Cardiac muscle cell (in vitro differentiated cells and primary cell): ENCODE measurements around the gene KLF15. TPM values are rescaled to one million over a fixed set of nuclear protein-coding genes. Genes with fewer than 3 reads are reported as not detected.
A peak's percentile ranks its signal among the peaks of the same experiment; 100 is the strongest.

Experiments
- DNase-seq, 2 donors: peaks; one replicate each; pipeline versions ENCODE4 v3.0.0 to v3.0.0-alpha.2; 2010 to 2017; ENCODE audit warnings: low read depth in 1 of 2, low spot score in 1 of 2
- H3K27ac ChIP-seq: fragments of 200-600 bp; sonication (generic); 2 replicates; pipeline ENCODE4 v1.5.1; 2016
- H3K27me3 ChIP-seq: fragments of 200-600 bp; sonication (generic); 2 replicates; pipeline ENCODE4 v1.6.0; 2016; ENCODE audit warnings: control low read depth
- H3K36me3 ChIP-seq: fragments of 200-600 bp; sonication (generic); 2 replicates; pipeline ENCODE4 v1.5.1; 2016; ENCODE audit warnings: control low read depth
- H3K4me1 ChIP-seq: fragments of 200-600 bp; sonication (generic); 2 replicates; pipeline ENCODE4 v1.8.1; 2017; ENCODE audit warnings: low read depth, mild to moderate bottlenecking, mixed run types
- H3K4me3 ChIP-seq: fragments of 200-600 bp; sonication (generic); 2 replicates; pipeline ENCODE4 v1.5.1; 2016; ENCODE audit warnings: mild to moderate bottlenecking
- H3K9me3 ChIP-seq: fragments of 200-600 bp; sonication (generic); 2 replicates; pipeline ENCODE4 v1.5.1; 2017; ENCODE audit warnings: low read depth, mild to moderate bottlenecking, control low read depth
- polyA plus RNA-seq: library from polyadenylated mRNA; unstranded; fragments of >200 nt; fragmentation: Nextera tagmentation; extraction: Ambion mirVana; gene quantifications from 2 replicates; pipeline ENCODE4 v1.2.1, GENCODE V29; 2016
- total RNA-seq: library from RNA; depleted of rRNA; stranded (reverse); fragments of >200 nt; gene quantifications from 2 replicates; pipeline ENCODE4 v1.2.3, GENCODE V29; 2016
- TF ChIP-seq, protein P1 (sequence below): IDR thresholded peaks from 2 replicates; pipeline ENCODE4 v1.5.1; 2012; ENCODE audit warnings: low read depth, mild to moderate bottlenecking, low read length

The KLF15 gene
- total and polyA plus RNA-seq, 2 experiments from 2014 or later, result 0.75 to 16.5 TPM

GRCh38 chr3:126358816-126359181, 1.6 kb upstream of the KLF15 start:
- H3K27me3 ChIP-seq, result peaks cover 6% of the 10 kb centered on the region
- DNase-seq, result no peak

GRCh38 chr3:126358038-126358815, 1.0 kb upstream of the KLF15 start:
- Histone ChIP-seq H3K27ac (no peak overlapping the region), H3K4me3 (peak overlapping the region; percentile 81), H3K27me3 (peaks cover 6% of the 10 kb centered on the region), H3K9me3 (no peaks in the 10 kb centered on the region), H3K36me3 (no peaks in the 10 kb centered on the region), H3K4me1 (peaks cover 6% of the 10 kb centered on the region)
- peak in 1 of 2 donors; percentile 40 for DNase-seq
- TF ChIP-seq, protein P1, sequence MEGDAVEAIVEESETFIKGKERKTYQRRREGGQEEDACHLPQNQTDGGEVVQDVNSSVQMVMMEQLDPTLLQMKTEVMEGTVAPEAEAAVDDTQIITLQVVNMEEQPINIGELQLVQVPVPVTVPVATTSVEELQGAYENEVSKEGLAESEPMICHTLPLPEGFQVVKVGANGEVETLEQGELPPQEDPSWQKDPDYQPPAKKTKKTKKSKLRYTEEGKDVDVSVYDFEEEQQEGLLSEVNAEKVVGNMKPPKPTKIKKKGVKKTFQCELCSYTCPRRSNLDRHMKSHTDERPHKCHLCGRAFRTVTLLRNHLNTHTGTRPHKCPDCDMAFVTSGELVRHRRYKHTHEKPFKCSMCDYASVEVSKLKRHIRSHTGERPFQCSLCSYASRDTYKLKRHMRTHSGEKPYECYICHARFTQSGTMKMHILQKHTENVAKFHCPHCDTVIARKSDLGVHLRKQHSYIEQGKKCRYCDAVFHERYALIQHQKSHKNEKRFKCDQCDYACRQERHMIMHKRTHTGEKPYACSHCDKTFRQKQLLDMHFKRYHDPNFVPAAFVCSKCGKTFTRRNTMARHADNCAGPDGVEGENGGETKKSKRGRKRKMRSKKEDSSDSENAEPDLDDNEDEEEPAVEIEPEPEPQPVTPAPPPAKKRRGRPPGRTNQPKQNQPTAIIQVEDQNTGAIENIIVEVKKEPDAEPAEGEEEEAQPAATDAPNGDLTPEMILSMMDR, result no peak

More at GRCh38 chr3:126358816-126359181, 1.6 kb upstream of the KLF15 start:
- Histone ChIP-seq H3K27ac (no peak overlapping the region), H3K4me1 (peaks cover 6% of the 10 kb centered on the region), H3K36me3 (no peaks in the 10 kb centered on the region), H3K4me3 (no peak overlapping the region), H3K9me3 (no peaks in the 10 kb centered on the region)
- TF ChIP-seq, protein P1, result no peak

DNA sequence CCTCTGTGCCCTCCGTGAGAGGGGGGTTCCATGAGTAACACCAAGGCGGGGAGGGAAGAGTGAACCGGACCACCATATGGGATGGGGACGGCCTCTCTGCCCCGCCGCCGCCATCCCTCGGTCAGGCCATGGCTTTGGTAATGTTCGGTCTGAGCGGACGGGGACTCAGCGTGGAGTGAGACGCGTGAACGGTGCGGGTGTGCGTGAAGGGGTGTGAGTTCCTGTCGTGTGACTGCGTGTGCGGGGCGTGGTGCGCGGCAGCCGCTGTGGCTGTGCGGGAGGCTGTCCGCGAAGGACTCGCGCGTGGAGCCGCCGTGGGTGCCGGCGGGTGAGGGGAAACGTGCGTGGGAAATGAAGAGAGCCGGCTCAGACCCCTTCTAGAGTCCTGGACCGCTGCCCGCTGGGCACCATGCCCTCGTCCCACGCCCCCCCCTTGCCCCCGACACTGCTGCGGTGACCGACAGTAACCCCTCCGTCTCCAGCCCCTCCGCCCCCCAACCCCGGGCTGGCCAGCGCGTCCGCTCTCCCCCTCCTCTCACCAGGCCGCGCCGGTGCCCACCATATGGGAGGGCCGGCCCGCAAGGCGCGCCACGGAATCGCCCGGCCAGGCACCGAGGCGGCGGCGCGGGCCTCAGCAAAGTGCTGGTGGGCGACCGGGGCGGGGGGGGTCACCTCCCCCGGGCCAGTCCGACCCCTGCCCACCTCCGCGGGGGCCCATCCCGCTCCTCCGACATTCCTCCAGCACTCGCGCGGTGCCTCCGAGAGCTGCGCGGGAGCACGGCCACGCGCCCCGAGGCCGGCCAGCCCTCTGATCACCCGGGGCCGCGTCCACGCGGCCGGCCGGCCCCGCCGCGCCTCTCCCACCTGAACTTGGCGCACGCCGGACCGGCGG, 589 bp downstream of the KLF15 start:
- Histone ChIP-seq H3K27ac (peak overlapping the region; percentile 78), H3K36me3 (peaks cover under 1% of the 10 kb centered on the region), H3K27me3 (peaks cover 6% of the 10 kb centered on the region), H3K9me3 (no peaks in the 10 kb centered on the region), H3K4me1 (peaks cover 6% of the 10 kb centered on the region), H3K4me3 (peak overlapping the region; percentile 81)
- peak; percentile 37 to 64 for DNase-seq
- TF ChIP-seq, protein P1, result no peak

- peak; percentile 96 to 98 for DNase-seq
- H3K27ac ChIP-seq, result peak overlapping the region; percentile 78
Measured at GRCh38 chr3:126355777-126356372, 1.3 kb downstream of the KLF15 start.

DNA sequence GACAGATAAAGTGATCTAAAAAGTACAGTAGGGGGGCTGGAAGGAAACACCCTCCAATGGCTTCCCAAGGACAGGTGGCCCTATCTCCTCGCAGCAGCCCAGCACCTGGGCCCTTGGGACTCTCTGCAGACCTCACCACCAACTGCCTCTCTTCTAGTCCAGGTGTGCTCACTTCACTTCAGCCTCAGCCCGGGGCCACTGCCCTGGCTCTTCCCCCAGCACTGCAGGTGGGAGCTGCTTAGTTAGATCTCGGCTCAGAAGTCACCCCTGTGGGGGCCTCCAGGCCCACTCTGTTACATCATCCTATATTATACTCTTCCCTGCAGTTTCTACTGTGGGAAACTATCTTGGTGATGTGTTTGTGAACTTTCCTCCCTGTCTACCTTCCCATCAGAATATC, 2.0 kb downstream of the KLF15 start:
- TF ChIP-seq, protein P1, result no peak
- Histone ChIP-seq H3K4me1 (peaks cover 6% of the 10 kb centered on the region), H3K4me3 (peak overlapping the region; percentile 5), H3K36me3 (peaks cover 5% of the 10 kb centered on the region), H3K27ac (peak overlapping the region; percentile 76), H3K27me3 (peaks cover 6% of the 10 kb centered on the region), H3K9me3 (no peaks in the 10 kb centered on the region)
- DNase-seq, result no peak

More at GRCh38 chr3:126355777-126356372, 1.3 kb downstream of the KLF15 start:
- H3K4me3 ChIP-seq, result peak overlapping the region; percentile 81
- TF ChIP-seq, protein P1, result no peak
- H3K4me1 ChIP-seq, result peaks cover 6% of the 10 kb centered on the region
- H3K36me3 ChIP-seq, result peaks cover 5% of the 10 kb centered on the region
- H3K27me3 ChIP-seq, result peaks cover 6% of the 10 kb centered on the region
- no peaks in the 10 kb centered on the region for H3K9me3 ChIP-seq
